GM12875 (cell line): ENCODE results near the gene CENPU.
A peak's percentile ranks its signal among the peaks of the same experiment; 100 is the strongest.

Experiments used
- H3K4me3 ChIP-seq: one replicate; pipeline ENCODE4 v1.5.1; 2011; ENCODE audit warnings: low read depth, low read length, control low read depth
- TF ChIP-seq, protein P1 (sequence below): IDR thresholded peaks from 2 replicates; pipeline ENCODE4 v1.5.1; 2011; ENCODE audit warnings: low read depth, mild to moderate bottlenecking, control low read depth, inconsistent platforms, low read length, moderate library complexity, borderline replicate concordance; ENCODE audit not compliant: insufficient read depth

The CENPU gene

GRCh38 chr4:184751585-184751956, 17.7 kb upstream of the CENPU start:
- TF ChIP-seq, protein P1, sequence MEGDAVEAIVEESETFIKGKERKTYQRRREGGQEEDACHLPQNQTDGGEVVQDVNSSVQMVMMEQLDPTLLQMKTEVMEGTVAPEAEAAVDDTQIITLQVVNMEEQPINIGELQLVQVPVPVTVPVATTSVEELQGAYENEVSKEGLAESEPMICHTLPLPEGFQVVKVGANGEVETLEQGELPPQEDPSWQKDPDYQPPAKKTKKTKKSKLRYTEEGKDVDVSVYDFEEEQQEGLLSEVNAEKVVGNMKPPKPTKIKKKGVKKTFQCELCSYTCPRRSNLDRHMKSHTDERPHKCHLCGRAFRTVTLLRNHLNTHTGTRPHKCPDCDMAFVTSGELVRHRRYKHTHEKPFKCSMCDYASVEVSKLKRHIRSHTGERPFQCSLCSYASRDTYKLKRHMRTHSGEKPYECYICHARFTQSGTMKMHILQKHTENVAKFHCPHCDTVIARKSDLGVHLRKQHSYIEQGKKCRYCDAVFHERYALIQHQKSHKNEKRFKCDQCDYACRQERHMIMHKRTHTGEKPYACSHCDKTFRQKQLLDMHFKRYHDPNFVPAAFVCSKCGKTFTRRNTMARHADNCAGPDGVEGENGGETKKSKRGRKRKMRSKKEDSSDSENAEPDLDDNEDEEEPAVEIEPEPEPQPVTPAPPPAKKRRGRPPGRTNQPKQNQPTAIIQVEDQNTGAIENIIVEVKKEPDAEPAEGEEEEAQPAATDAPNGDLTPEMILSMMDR: no peak
- H3K4me3 ChIP-seq: no peak overlapping the region

DNA sequence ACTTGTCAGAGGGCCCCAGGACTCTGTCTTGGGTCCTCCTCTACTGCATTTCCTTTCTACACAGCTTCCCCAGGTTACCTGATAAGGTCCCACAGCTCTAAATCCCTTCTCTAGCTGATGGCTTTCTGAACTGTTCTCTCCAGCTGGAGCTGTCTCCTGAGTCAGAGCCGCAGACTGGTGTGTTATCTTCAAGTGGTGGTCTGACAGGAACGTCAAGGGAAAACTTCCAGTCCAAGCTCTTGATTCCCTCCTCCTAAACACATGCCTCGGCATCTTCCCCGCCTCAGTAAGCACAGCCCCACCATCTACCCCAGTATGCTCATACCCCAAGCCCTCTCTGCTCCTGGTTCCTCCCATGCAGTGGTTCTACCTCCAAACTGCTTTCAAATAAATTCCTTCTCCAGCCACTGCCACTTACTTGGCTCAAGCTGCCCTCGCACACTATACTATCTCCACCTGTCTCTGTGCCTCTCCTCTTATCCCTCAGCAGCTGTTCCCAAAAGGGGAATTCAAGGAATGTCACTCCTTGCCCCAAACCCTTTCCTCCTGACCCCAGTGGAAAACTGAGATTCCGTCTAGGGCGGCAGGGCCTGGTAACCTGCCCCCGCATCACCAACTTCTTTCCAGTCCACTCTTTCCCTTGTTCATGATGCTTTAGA, 17.2 kb upstream of the CENPU start:
- TF ChIP-seq, protein P1: no peak
- H3K4me3 ChIP-seq: no peak overlapping the region

GRCh38 chr4:184748251-184748652, 14.4 kb upstream of the CENPU start:
- no peak overlapping the region for H3K4me3 ChIP-seq

GRCh38 chr4:184747034-184747830, 13.3 kb upstream of the CENPU start:
- no peak overlapping the region for H3K4me3 ChIP-seq
- TF ChIP-seq, protein P1: no peak

More at GRCh38 chr4:184748251-184748652, 14.4 kb upstream of the CENPU start:
- TF ChIP-seq, protein P1: no peak

- H3K4me3 ChIP-seq: no peak overlapping the region
- TF ChIP-seq, protein P1: peak; percentile 68
Measured at GRCh38 chr4:184745831-184746795, 12.2 kb upstream of the CENPU start.

- no peak overlapping the region for H3K4me3 ChIP-seq
- TF ChIP-seq, protein P1: no peak
Measured at GRCh38 chr4:184744236-184744635, 10.3 kb upstream of the CENPU start.
